H9 (cell line): ENCODE measurements around the gene TMA7. TPM values are rescaled to one million over a fixed set of nuclear protein-coding genes. Genes with fewer than 3 reads are reported as not detected.

Experiments
- DNase-seq: peaks from one replicate; pipeline ENCODE4 v3.0.0-alpha.2; 2017
- H2AFZ ChIP-seq: one replicate; pipeline ENCODE4 v1.6.1; 2013; ENCODE audit warnings: mild to moderate bottlenecking, low read length, control low read depth, moderate library complexity
- H2AK5ac ChIP-seq: 2 replicates; pipeline ENCODE4 v1.6.1; 2013; ENCODE audit warnings: low read length, control low read depth, mixed read lengths; ENCODE audit not compliant: insufficient read length
- H2BK120ac ChIP-seq: one replicate; pipeline ENCODE4 v1.6.1; 2013; ENCODE audit warnings: low read depth, mild to moderate bottlenecking, low read length, control low read depth, inconsistent platforms; ENCODE audit not compliant: poor library complexity, severe bottlenecking
- H2BK12ac ChIP-seq: 2 replicates; pipeline ENCODE4 v1.6.1; 2013; ENCODE audit warnings: low read length, control low read depth, mixed read lengths, low read depth; ENCODE audit not compliant: insufficient read length
- H2BK15ac ChIP-seq: 2 replicates; pipeline ENCODE4 v1.6.1; 2013; ENCODE audit warnings: low read depth, low read length, control low read depth
- H2BK20ac ChIP-seq: one replicate; pipeline ENCODE4 v1.6.1; 2013; ENCODE audit warnings: low read depth, mild to moderate bottlenecking, low read length, control low read depth, inconsistent platforms; ENCODE audit not compliant: poor library complexity, severe bottlenecking
- H2BK5ac ChIP-seq: 2 replicates; pipeline ENCODE4 v1.6.1; 2013; ENCODE audit warnings: low read length, control low read depth, mixed read lengths; ENCODE audit not compliant: insufficient read length
- H3K14ac ChIP-seq: 2 replicates; pipeline ENCODE4 v1.6.1; 2013; ENCODE audit warnings: low read length, control low read depth; ENCODE audit not compliant: insufficient read depth
- H3K18ac ChIP-seq: 2 replicates; pipeline ENCODE4 v1.6.1; 2013; ENCODE audit warnings: low read depth, mild to moderate bottlenecking, mixed read lengths, low read length, control low read depth; ENCODE audit not compliant: insufficient read length
- H3K23ac ChIP-seq: 2 replicates; pipeline ENCODE4 v1.6.1; 2013; ENCODE audit warnings: low read length, control low read depth, mixed read lengths, low read depth; ENCODE audit not compliant: insufficient read length
- H3K23me2 ChIP-seq: 2 replicates; pipeline ENCODE4 v1.6.1; 2013; ENCODE audit warnings: low read depth, mild to moderate bottlenecking, mixed read lengths, low read length, control low read depth; ENCODE audit not compliant: insufficient read length, poor library complexity, severe bottlenecking
- H3K27ac ChIP-seq: 2 replicates; pipeline ENCODE4 v1.5.1; 2013; ENCODE audit warnings: low read length, control low read depth, mixed read lengths, low read depth; ENCODE audit not compliant: insufficient read length
- H3K27me3 ChIP-seq: 2 replicates; pipeline ENCODE4 v1.6.1; 2013; ENCODE audit warnings: low read length, control low read depth, inconsistent platforms; ENCODE audit not compliant: insufficient read depth
- H3K4ac ChIP-seq: 2 replicates; pipeline ENCODE4 v1.6.1; 2013; ENCODE audit warnings: low read depth, mild to moderate bottlenecking, control low read depth, inconsistent platforms, low read length, moderate library complexity
- H3K4me1 ChIP-seq: 2 replicates; pipeline ENCODE4 v1.6.1; 2013; ENCODE audit warnings: low read length, control low read depth, inconsistent platforms; ENCODE audit not compliant: insufficient read depth
- H3K4me2 ChIP-seq: 2 replicates; pipeline ENCODE4 v1.6.1; 2013; ENCODE audit warnings: low read length, control low read depth, mixed read lengths; ENCODE audit not compliant: insufficient read length, insufficient read depth
- H3K56ac ChIP-seq: 2 replicates; pipeline ENCODE4 v1.6.1; 2013; ENCODE audit warnings: low read depth, mild to moderate bottlenecking, mixed read lengths, low read length, control low read depth; ENCODE audit not compliant: insufficient read length
- H3K79me1 ChIP-seq: 2 replicates; pipeline ENCODE4 v1.6.1; 2013; ENCODE audit warnings: low read depth, mild to moderate bottlenecking, moderate library complexity, low read length, control low read depth, inconsistent platforms; ENCODE audit not compliant: insufficient read depth, poor library complexity, severe bottlenecking
- H3K79me2 ChIP-seq: 2 replicates; pipeline ENCODE4 v1.6.1; 2013; ENCODE audit warnings: low read length, control low read depth, inconsistent platforms; ENCODE audit not compliant: insufficient read depth
- H3K9ac ChIP-seq: 2 replicates; pipeline ENCODE4 v1.6.1; 2013; ENCODE audit warnings: low read length, control low read depth, mixed read lengths; ENCODE audit not compliant: insufficient read length; ENCODE audit errors: extremely low read depth
- H3K9me3 ChIP-seq: one replicate; pipeline ENCODE4 v1.6.1; 2013; ENCODE audit warnings: low read depth, low read length, inconsistent platforms; ENCODE audit not compliant: control insufficient read depth
- H3T11ph ChIP-seq: one replicate; pipeline ENCODE4 v1.6.1; 2013; ENCODE audit warnings: mild to moderate bottlenecking, low read length, control low read depth, inconsistent platforms
- H4K20me1 ChIP-seq: one replicate; pipeline ENCODE4 v1.6.1; 2013; ENCODE audit not compliant: control insufficient read depth, insufficient read length, insufficient read depth
- H4K5ac ChIP-seq: 2 replicates; pipeline ENCODE4 v1.6.1; 2013; ENCODE audit warnings: low read depth, mild to moderate bottlenecking, mixed read lengths, low read length, control low read depth; ENCODE audit not compliant: insufficient read length
- H4K8ac ChIP-seq: replicated peaks from 2 replicates; pipeline ENCODE4 v1.6.1; 2013; ENCODE audit warnings: low read length, control low read depth, mixed read lengths, low read depth; ENCODE audit not compliant: insufficient read length
- H4K91ac ChIP-seq: 2 replicates; pipeline ENCODE4 v1.6.1; 2013; ENCODE audit warnings: low read depth, mild to moderate bottlenecking, moderate library complexity, mixed read lengths, low read length, control low read depth; ENCODE audit not compliant: insufficient read length
- H3K27ac Mint-ChIP-seq, 3 experiments: 2 replicates in 2 of 3; 3 replicates in 1 of 3; pipeline ENCODE4 v1.8.0; 2020 to 2021; ENCODE audit warnings: mixed read lengths in 3 of 3, mild to moderate bottlenecking in 1 of 3, moderate library complexity in 1 of 3
- H3K27me3 Mint-ChIP-seq: 2 replicates; pipeline ENCODE4 v1.8.0; 2021; ENCODE audit warnings: low read depth, mild to moderate bottlenecking, moderate library complexity, mixed read lengths
- H3K36me3 Mint-ChIP-seq, 3 experiments: 2 replicates in 2 of 3; 3 replicates in 1 of 3; pipeline ENCODE4 v1.8.0; 2020 to 2021; ENCODE audit warnings: low read depth in 3 of 3, mixed read lengths in 3 of 3; ENCODE audit not compliant: insufficient read depth in 1 of 3
- H3K4me1 Mint-ChIP-seq, 2 experiments: 2 replicates each; pipeline ENCODE4 v1.8.0; 2020; ENCODE audit warnings: mixed read lengths in 2 of 2
- H3K4me3 Mint-ChIP-seq, 2 experiments: 2 replicates in 1 of 2; 3 replicates in 1 of 2; pipeline ENCODE4 v1.8.0; 2020 to 2021; ENCODE audit warnings: mild to moderate bottlenecking in 2 of 2, mixed read lengths in 2 of 2, moderate library complexity in 1 of 2
- H3K9me3 Mint-ChIP-seq, 2 experiments: 2 replicates in 1 of 2; 3 replicates in 1 of 2; pipeline ENCODE4 v1.8.0; 2020; ENCODE audit warnings: mild to moderate bottlenecking in 2 of 2, mixed read lengths in 2 of 2, moderate library complexity in 1 of 2
- WGBS: extraction: QIAGEN DNeasy Blood & Tissue Kit; methylation state at CpG from one replicate; pipeline ENCODE4 v1.1.7; 2013; ENCODE audit warnings: missing lambda C conversion rate, low lambda C conversion rate, mixed read lengths; ENCODE audit not compliant: insufficient read length; ENCODE audit errors: extremely low coverage; 5-methylcytosine and 5-hydroxymethylcytosine counted together
- total RNA-seq: library from RNA; stranded (reverse); gene quantifications from 2 replicates; pipeline ENCODE4 v1.2.1, GENCODE V29; 2021
- TF ChIP-seq, protein P1 (sequence below): fragments of 200-600 bp; sonication (generic); conservative IDR thresholded peaks from 3 replicates; pipeline ENCODE4 v1.8.0; 2021; ENCODE audit warnings: antibody characterized with exemption, mild to moderate bottlenecking

The TMA7 gene
- total RNA-seq, 1 experiment from 2014 or later: 305 TPM

GRCh38 chr3:48436855-48437254 lies 3.2 kb upstream of the TMA7 start:
- Histone ChIP-seq H3K27ac (no peak overlapping the region), H3K4ac (no peak overlapping the region), H3K4me1 (peaks cover 3% of the 10 kb centered on the region; the same call in 1 of the 2 replicates), H3T11ph (no peak overlapping the region), H3K23ac (no peak overlapping the region), H4K20me1 (no peaks in the 10 kb centered on the region), H3K9ac (no peak overlapping the region), H2BK20ac (no peak overlapping the region), H3K79me1 (peaks cover 2% of the 10 kb centered on the region), H3K23me2 (no peaks in the 10 kb centered on the region), H2AK5ac (no peak overlapping the region), H2BK120ac (no peak overlapping the region), H2BK15ac (no peak overlapping the region), H3K9me3 (no peaks in the 10 kb centered on the region), H2BK12ac (no peak overlapping the region), H3K14ac (no peak overlapping the region), H3K27me3 (no peaks in the 10 kb centered on the region), H2BK5ac (no peak overlapping the region), H2AFZ (no peak overlapping the region), H4K5ac (no peak overlapping the region), H3K18ac (no peak overlapping the region), H4K8ac (no peak overlapping the region), H4K91ac (no peak overlapping the region), H3K79me2 (peaks cover 5% of the 10 kb centered on the region; the same call in 1 of the 2 replicates), H3K56ac (no peak overlapping the region), H3K4me2 (no peak overlapping the region)
- no peaks in the 10 kb centered on the region for H3K27me3 Mint-ChIP-seq
- no CpG with 5 or more reads among the region's 7 CpGs for WGBS
- DNase-seq: no peak
- no peak overlapping the region for H3K27ac Mint-ChIP-seq
- no peaks in the 10 kb centered on the region for H3K9me3 Mint-ChIP-seq
- H3K4me1 Mint-ChIP-seq: peaks cover 21 to 27% of the 10 kb centered on the region in 2 experiments
- no peak overlapping the region for H3K4me3 Mint-ChIP-seq
- peaks cover 22 to 52% (median 35%) of the 10 kb centered on the region in 3 experiments; a peak in 6 of 7 replicates for H3K36me3 Mint-ChIP-seq
- TF ChIP-seq, protein P1, sequence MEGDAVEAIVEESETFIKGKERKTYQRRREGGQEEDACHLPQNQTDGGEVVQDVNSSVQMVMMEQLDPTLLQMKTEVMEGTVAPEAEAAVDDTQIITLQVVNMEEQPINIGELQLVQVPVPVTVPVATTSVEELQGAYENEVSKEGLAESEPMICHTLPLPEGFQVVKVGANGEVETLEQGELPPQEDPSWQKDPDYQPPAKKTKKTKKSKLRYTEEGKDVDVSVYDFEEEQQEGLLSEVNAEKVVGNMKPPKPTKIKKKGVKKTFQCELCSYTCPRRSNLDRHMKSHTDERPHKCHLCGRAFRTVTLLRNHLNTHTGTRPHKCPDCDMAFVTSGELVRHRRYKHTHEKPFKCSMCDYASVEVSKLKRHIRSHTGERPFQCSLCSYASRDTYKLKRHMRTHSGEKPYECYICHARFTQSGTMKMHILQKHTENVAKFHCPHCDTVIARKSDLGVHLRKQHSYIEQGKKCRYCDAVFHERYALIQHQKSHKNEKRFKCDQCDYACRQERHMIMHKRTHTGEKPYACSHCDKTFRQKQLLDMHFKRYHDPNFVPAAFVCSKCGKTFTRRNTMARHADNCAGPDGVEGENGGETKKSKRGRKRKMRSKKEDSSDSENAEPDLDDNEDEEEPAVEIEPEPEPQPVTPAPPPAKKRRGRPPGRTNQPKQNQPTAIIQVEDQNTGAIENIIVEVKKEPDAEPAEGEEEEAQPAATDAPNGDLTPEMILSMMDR: no peak
